HG02798 (cell line): ENCODE data around the gene ZNF688.
"Not testable (repeated sequence)": the region's sequence is repeated elsewhere in the genome, so short reads cannot be mapped to it uniquely, and the experiment has no call there.

ENCODE experiments used
- ATAC-seq: cut with Tn5 transposase; IDR thresholded peaks from one replicate; pipeline ENCODE4 v1.9.1; 2021; ENCODE audit warnings: mild to moderate bottlenecking; ENCODE audit not compliant: unreplicated experiment, poor library complexity

The ZNF688 gene

DNA sequence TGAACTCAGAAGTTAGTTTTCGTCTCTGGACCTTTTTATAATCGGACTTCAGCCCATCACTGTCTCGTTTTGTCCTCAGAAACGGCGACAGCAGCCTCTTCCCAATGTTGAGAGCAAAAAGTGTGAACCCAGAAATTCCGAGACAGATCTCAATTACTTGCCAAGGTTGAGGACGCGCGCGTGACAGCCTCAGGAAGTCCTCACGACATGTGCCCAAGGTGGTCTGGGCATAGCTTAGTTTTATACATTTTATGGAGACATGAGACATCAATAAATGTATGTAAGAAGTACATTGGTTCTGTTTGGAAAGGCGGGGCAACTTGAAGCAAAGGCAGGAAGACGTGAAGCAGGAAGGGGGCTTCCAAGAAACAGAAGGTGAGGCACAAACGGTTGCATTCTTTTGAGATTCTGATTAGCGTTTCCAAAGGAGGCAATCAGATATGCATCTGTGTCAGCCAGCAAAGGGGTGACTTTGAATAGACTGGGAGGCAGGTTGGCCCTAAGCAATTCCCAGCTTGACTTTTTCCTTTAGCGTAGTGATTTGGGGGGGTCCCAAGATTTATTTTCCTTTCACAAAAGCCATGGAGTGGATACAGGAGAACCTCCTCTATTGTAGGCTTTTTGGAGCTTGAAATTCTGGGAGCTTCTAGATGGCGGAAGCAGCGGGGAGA lies 36.3 kb downstream of the ZNF688 start:
- peak; percentile 4 for ATAC-seq

DNA sequence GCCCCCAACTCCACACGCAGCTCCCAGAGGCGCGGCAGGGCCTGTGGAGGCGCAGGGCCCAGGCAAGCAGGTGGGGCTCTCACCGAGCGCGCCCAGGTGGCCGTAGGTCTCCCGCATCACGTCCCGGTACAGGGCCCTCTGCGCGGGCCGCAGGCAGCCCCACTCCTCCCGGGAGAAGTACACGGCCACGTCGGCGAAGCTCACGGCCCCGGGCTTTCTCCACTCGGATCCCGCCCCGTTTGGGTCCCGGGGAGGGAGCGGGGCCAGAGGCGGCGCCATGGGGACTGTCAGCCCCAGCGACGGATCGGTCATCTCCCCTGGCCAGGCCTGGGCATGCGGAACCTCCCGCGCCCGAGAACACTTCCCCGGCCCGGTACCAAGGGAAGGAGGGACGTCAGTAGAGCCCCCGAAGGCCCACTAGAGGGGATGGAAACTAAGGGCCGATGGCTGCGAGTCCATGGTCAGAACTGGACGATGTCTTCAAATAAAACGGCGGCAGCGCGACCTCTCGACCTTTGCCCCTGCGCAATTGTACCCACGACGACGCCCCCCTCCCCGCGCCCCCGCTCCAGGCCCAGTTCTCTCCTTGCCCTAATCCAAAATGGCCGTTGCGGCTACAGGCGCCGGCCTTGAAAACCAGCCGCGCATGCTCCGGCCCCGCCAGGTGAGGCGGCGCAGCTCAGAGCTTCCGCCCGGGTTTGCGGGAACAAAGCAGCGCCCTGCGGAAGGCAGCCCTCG lies 37.0 kb downstream of the ZNF688 start, which contains the start of gene ZNF747:
TSS of gene ZNF747 (minus strand) at position 491 of the 738 bp plus-strand sequence. CDS start at position 312, 179 bp downstream.
- peak; percentile 77 for ATAC-seq

- peak; percentile 16 for ATAC-seq
These were observed 37.7 kb downstream of the ZNF688 start for GRCh38 chr16:30533748-30534367.

DNA sequence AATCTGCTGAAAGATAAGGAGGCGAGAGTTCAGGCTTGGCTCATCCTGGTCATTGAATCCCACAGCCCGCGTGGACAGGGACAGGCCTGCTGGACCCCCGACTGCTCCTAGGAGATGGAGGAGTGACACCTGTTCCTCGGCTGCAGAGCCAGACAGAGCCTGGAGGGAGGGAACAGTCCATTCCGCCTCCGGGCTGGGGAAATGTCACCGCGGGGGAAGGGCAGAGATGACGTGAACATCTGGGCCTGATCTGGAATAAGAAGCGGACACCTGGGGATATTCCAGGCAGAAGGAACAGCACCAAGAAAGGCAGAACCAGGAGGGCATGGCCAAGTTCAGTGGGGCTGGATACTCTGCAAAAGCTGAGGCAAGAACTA lies 38.4 kb downstream of the ZNF688 start:
- no peak for ATAC-seq

DNA sequence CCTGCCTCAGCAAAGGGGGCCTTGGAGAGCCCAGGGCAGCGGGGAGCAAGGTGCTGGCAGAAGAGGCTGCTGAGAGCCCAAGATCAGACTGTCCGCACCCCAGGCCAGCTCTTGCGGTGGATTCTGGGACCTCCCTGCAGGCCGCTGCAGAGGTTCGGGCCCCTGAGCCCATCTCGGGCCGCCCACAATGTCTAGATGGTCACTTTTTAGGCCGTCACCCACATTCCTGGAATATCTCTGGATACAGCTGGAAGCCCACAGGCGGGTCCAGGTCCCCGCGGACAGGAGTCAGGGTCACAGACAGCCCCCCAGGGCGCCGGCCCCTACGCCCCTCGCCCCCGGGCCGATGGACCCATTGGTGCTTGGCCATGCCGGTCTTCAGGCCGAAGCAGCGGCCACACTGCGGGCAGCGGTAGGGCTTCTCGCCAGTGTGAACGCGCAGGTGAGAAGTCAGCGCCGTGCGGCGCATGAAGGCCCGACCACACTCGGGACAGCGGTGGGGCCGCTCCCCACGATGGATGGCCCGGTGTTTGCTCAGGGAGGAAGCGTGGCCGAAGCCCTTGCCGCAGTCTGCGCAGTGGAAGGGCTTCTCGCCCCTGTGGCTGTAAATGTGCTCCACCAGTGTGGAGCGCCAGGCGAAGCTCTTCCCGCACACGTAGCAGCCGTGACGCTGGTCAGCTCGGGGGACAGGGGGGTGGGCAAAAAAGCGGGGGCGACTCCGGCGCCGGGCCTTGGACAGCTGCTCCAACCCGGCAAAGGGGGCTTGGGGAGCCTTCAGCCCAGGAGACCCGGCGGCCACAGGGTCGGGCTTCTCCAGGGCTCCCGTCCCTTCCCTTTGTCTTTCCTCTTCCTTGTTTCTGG lies 39.0 kb downstream of the ZNF688 start:
- no peak for ATAC-seq

- ATAC-seq, result no peak
These were observed 41.1 kb downstream of the ZNF688 start for GRCh38 chr16:30530163-30531037.

GRCh38 chr16:30528799-30529457 lies 42.6 kb downstream of the ZNF688 start:
- ATAC-seq, result no peak

GRCh38 chr16:30527635-30528178 lies 43.8 kb downstream of the ZNF688 start:
- no peak for ATAC-seq

GRCh38 chr16:30526823-30527634 lies 44.5 kb downstream of the ZNF688 start:
- ATAC-seq, result peak; percentile 89

DNA sequence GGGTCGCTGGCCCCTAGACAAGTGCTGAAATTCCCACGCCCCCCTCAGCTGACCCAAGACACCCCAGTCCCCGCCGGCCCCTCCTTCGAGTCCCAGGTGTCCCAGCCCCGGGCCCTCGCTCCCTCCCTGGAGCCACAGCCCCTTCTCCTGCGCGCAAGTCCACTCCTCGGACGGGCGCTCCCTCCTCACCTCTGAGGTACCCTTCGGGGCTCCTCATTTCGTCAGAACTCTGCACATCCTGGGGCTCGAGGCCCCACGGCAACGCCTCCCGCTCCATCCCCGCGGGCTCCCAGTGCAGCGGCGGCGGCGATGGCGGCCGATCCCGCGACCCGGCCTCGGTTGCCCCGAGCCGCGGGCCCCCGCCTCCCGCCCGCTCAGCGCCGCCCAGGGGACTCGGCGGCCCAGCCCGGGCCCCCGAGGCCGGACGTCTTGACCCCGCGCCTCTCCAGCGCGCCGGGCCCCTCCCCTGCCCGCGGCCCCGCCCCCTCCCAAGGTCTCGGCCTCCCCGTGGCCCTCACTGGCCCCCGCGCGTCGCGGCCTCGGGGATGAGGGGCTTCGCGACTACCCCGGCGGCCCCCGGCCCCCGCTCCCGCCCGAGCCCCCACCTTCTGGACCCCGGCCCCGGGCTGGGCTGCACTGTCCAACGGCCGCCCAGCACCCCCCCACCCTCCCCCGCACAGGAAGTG lies 45.2 kb downstream of the ZNF688 start, which contains the start of gene ZNF768:
TSS of gene ZNF768 (minus strand) at position 430 of the 686 bp plus-strand sequence. CDS start at position 277, 153 bp downstream.
- peak; percentile 29 for ATAC-seq

GRCh38 chr16:30525844-30526136 lies 45.7 kb downstream of the ZNF688 start:
- no peak for ATAC-seq

GRCh38 chr16:30524575-30525568 lies 46.6 kb downstream of the ZNF688 start:
- ATAC-seq, result no peak

- ATAC-seq, result no peak
These were observed 47.5 kb downstream of the ZNF688 start for GRCh38 chr16:30523768-30524574.

- ATAC-seq, result not testable (repeated sequence)
These were observed 48.6 kb downstream of the ZNF688 start for GRCh38 chr16:30522702-30523463.
